ENCODE measurements around the gene RNF128. TPM values are rescaled to one million over a fixed set of nuclear protein-coding genes. Genes with fewer than 3 reads are reported as not detected.

The RNF128 gene, protein sequence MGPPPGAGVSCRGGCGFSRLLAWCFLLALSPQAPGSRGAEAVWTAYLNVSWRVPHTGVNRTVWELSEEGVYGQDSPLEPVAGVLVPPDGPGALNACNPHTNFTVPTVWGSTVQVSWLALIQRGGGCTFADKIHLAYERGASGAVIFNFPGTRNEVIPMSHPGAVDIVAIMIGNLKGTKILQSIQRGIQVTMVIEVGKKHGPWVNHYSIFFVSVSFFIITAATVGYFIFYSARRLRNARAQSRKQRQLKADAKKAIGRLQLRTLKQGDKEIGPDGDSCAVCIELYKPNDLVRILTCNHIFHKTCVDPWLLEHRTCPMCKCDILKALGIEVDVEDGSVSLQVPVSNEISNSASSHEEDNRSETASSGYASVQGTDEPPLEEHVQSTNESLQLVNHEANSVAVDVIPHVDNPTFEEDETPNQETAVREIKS
- 4.9 and 7.4 TPM in 2 replicates for total RNA-seq

DNA sequence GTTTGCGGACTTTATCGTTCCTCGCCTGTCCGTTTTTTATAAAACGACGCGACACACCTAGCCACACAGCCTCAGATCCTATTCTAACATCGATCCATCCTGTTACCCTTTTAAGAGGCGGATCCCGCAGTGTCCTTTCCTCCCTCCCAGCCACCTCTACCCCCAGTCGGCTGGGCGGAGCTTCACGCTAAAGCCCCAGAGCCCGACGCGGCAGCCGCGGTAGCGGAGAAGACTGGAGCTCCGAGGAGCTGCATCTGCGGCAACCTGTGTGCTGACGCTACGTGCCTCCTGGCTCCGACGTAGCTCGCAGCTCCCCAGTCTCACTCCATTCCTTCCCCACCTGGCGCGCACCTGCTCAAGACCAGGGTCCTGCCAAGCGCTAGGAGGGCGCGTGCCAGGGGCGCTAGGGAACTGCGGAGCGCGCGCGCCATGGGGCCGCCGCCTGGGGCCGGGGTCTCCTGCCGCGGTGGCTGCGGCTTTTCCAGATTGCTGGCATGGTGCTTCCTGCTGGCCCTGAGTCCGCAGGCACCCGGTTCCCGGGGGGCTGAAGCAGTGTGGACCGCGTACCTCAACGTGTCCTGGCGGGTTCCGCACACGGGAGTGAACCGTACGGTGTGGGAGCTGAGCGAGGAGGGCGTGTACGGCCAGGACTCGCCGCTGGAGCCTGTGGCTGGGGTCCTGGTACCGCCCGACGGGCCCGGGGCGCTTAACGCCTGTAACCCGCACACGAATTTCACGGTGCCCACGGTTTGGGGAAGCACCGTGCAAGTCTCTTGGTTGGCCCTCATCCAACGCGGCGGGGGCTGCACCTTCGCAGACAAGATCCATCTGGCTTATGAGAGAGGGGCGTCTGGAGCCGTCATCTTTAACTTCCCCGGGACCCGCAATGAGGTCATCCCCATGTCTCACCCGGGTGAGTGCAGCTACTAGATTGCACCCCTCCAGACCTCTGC lies at the start of gene RNF128:
Gene RNF128, plus strand, starts transcription at position 217 of the 953 bp plus-strand sequence. Its CDS starts 213 bp downstream, at position 430.

DNA sequence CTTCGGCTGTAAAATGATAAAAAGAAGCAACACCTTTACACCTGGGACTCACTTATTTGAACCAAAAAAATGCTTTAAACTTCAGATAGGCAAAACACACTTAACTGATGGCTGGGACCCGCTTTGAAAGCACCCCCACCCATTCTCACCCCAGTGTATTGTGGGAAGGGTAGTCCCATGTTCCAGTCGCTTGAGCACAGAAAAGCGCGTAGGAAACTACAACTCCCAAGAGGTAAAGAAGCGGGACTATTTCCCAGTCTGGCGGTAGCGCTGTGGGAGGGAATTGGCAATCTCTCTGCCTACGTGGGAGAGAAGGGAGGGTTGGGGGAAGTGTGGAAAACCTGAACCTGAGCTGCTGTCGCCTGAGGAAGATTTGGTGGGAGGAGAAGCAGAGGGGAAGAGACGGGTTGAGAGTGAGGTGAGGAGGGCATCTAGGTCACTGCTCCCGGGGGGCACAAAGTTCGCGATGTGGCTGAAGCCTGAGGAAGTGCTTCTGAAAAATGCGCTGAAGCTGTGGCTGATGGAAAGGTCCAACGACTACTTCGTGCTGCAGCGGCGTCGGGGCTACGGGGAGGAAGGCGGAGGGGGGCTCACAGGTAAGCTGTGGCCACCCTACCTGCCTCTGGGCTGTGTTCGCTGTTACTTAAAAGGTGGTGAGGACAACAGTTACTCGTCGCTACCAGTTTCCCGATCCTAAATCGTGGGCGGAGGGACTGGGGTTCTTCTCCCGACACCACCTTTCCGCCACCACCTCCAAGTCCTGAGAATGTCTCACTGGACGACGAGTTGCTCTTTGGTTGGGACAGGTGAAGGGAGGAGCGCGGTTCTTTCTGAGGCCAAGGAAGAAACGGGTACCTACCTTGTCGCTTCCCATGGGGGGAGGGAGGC lies 76.1 kb downstream of the RNF128 start, which contains the start of gene TBC1D8B:
Gene TBC1D8B, plus strand, starts transcription at position 286 of the 888 bp plus-strand sequence. Its CDS starts 181 bp downstream, at position 467.

Other genes starting within 250 kb of the RNF128 start
- gene RADX, start 114.7 kb upstream of the RNF128 start, total RNA-seq: 2.5 and 6.5 TPM in 2 replicates
- 17.5 and 23.7 TPM in 2 replicates for gene TBC1D8B, start 76.0 kb downstream of the RNF128 start, total RNA-seq
- gene RIPPLY1, start 176.6 kb downstream of the RNF128 start, total RNA-seq: not detected in 2 replicates
- gene CLDN2, start 193.7 kb downstream of the RNF128 start, total RNA-seq: not detected in 2 replicates